Measurements from ENCODE around the gene CRMP1.

Gene CRMP1

GRCh38 chr4:5874811-5875449 lies 18.0 kb downstream of the CRMP1 start:
- no peak overlapping the region for H3K4me3 ChIP-seq (replicated peaks; ENCODE audit: low read depth, low read length)
- DNase-seq (ENCODE audit: low read depth), result peak; percentile 6
- TF ChIP-seq CTCF (IDR thresholded peaks at IDR 0.05; ENCODE audit: low read length, missing control alignments), result no peak

GRCh38 chr4:5870701-5871100 lies 22.2 kb downstream of the CRMP1 start:
- no peak for TF ChIP-seq CTCF (IDR thresholded peaks at IDR 0.05; ENCODE audit: low read length, missing control alignments)
- no peak for DNase-seq (ENCODE audit: low read depth)
- H3K4me3 ChIP-seq (replicated peaks; ENCODE audit: low read depth, low read length), result no peak overlapping the region

- H3K4me3 ChIP-seq (replicated peaks; ENCODE audit: low read depth, low read length), result no peak overlapping the region
- DNase-seq (ENCODE audit: low read depth), result no peak
- TF ChIP-seq CTCF (IDR thresholded peaks at IDR 0.05; ENCODE audit: low read length, missing control alignments), result no peak
Measured at GRCh38 chr4:5869966-5870619, 22.8 kb downstream of the CRMP1 start.

DNA sequence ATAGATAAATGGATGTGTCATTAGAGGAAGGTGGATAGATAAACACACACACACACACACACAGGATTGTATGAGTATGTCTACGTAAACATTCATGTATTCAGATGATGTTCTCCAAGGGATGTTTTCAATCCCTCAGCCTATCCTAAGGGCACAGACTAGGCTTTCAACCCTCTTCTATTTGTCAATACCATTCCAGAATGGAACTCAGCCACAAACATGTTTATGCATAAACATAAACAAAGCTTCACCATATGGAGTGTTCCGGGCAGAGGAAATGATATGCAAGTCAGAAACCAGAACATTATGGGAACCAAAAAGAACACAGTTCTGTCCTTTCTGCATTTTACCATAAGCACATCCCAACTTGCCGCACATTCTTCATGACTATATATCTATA lies 25.0 kb downstream of the CRMP1 start:
- no peak for DNase-seq (ENCODE audit: low read depth)
- no peak overlapping the region for H3K4me3 ChIP-seq (replicated peaks; ENCODE audit: low read depth, low read length)
- no peak for TF ChIP-seq CTCF (IDR thresholded peaks at IDR 0.05; ENCODE audit: low read length, missing control alignments)

- H3K4me3 ChIP-seq (replicated peaks; ENCODE audit: low read depth, low read length), result no peak overlapping the region
- no peak for TF ChIP-seq CTCF (IDR thresholded peaks at IDR 0.05; ENCODE audit: low read length, missing control alignments)
- no peak for DNase-seq (ENCODE audit: low read depth)
Measured at GRCh38 chr4:5866841-5867813, 25.8 kb downstream of the CRMP1 start.

DNA sequence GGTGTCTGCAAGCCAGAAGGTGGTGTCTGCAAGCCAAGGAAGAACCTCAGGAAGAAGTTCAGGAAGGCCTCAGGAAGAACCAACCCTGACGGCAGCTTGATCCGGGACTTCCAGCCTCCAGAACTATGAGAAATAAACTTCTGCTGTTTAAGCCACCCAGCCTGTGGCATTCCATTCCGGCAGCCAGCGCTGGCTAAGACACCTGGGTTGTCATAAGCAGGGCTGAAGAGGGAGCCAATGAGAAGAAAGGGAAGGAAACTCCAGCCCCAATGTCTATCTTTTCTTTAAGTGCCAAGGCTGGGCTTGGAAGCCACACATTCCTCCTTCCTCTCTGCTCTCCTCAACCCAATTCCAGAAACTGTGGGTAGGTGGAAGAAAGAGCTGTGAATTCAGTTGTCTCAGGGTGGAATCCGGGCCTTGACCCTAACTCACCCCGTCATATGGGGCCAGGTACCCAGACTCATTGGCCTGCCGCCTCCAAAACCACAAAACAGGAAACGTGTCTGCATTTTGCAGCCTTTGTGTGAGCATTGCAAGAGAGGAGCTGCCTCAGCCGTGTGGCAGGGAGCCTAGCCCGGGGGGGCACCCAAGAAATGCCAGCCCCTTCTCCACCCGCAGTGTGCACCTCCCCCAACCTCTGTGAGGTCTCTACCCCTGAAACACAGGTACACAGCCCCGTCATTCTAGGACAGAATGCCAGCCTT lies 26.8 kb downstream of the CRMP1 start:
- DNase-seq (ENCODE audit: low read depth), result no peak
- H3K4me3 ChIP-seq (replicated peaks; ENCODE audit: low read depth, low read length), result no peak overlapping the region
- no peak for TF ChIP-seq CTCF (IDR thresholded peaks at IDR 0.05; ENCODE audit: low read length, missing control alignments)

All from fibroblast of pulmonary artery (primary cell).